T-helper 22 cell (primary cell): ENCODE data around the gene TTC17.
"Not testable (repeated sequence)": the region's sequence is repeated elsewhere in the genome, so short reads cannot be mapped to it uniquely, and the experiment has no call there.

Experiments used
- DNase-seq: peaks from one replicate; pipeline ENCODE4 v3.0.0-alpha.2; 2020; ENCODE audit warnings: low read depth

TTC17 gene

DNA sequence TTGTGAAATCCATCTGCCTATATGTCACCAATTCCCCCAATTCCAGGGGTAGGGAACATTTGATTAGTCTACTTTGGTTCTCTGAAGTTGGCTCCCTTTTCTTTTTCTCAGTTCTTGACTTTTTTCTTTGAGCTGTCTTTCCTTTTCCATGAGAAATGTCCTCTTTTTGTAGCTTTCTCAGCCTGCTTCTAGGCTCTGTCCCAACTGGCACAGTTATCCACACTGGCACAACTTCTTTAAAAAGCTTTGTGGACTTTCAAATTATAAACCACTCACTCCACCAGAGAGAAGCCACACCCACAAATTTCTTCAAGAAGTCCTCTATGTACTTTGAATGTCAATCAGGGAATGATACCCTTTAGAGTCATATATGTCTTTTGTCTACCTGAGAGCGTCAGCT lies 100.5 kb downstream of the TTC17 start:
- DNase-seq, result no peak

DNA sequence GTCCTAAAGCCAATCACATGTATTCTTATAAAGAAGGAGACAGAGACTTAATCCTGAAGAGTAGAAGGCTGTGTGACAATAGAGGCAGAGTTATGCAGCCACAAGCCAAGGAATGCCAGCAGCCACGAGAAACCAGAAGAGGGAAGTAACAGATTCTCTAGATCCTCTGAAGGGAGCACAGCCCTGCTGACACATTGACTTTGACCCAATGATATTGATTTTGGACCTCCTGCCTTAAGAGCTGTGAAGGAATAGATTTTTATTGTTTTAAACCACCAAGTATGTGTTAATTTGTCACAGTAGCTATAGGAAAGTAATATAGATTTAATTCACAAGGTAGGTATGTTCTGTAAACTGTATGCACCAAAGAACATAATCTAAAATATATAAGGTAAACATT lies 103.6 kb downstream of the TTC17 start:
- DNase-seq, result no peak

DNA sequence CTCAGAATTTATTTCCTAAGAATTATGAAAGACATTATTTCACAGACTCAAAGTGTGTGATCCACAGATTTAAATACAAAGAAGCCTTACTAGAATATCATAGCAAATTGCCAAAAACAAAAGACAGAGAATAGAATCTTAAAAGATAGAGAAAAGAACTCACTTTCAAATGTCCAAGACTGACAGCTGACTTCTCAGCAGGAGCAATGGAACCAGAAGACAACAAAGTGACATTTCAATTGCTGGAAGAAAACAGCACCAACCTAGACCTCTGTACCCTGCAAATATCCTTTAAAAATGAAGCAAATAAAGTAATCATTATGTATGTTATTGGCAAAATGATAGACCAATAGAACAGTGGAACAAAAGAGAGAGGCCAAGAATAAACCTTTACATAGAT lies 109.2 kb downstream of the TTC17 start:
- no peak for DNase-seq

DNA sequence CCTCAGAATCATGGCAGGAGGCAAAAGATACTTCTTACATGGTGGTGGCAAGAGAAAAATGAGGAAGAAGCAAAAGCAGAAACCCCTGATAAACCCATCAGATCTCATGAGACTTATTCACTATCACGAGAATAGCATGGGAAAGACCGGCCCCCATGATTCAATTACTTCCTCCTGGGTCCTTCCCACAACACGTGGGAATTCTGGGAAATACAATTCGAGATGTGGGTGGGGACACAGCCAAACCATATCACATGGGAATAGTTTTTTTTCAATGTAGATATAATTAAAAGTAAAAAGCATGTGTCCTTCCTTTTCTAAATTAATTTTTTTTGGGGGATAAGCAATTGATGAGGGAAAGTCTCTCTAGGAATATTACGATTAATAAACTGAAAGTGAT lies 118.8 kb downstream of the TTC17 start:
- DNase-seq, result not testable (repeated sequence)

DNA sequence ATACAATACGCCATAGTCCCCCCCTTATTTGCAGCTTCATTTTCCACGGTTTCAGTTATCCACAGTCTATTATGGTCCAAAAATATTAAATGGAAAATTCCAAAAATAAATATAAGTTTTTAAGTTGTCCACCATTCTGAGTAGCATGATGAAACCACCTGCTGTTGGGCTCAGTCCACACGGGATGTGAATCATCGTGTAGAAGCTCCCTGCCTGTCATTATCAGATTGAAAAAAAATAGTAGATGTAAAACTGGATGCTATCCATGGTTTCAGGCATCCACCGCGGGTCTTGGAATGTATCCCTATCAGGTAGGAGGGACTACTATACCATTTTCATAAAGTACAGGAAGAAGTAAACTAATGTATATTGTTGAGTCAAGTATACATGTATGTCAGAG lies 127.4 kb downstream of the TTC17 start:
- no peak for DNase-seq

DNA sequence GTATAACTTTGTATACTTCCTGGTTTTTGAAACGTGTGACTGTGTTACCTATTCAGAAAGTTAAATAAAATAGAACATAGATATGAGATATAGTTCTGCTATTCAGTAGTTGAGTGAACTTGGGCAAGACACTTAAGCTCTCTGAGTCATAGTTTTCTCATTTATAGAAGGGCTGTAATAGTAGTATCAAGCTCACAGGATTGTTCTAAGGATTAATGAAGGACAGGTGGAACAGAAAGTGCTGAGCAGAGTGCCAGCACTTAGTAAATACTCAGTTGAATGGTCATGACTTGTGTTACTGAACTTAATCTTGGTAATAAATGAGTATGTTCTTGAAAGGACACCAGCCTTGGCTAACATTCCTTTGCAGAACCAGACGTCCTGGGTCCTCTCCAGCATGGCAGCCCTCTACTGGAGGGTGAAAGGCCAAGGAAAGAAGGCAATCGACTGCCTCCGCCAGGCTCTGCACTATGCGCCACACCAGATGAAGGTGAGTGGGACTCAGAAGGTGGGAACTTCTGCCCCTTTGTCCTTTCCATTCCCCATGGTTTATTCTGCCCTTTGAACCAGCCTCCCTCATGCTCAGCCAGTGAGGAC lies 131.2 kb downstream of the TTC17 start:
- no peak for DNase-seq

DNA sequence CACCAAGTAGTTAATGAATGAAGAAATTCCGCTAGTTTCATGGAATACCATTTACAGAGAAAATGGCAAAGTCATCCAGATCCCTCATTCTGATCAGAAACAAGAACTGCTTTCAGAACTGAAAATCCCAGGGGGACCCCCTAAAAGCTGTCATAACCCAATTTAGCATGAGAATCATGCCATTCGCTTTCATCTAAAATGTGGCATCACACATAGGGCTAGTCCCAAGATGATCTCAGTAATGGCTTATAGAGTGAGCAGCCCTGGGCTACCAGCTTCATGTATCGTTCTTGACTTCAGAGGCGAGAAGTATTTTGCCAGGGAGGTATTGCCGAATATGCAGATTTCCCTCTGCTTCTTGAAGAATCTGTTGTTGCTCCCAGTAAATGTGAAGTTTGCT lies 134.0 kb downstream of the TTC17 start:
- no peak for DNase-seq

DNA sequence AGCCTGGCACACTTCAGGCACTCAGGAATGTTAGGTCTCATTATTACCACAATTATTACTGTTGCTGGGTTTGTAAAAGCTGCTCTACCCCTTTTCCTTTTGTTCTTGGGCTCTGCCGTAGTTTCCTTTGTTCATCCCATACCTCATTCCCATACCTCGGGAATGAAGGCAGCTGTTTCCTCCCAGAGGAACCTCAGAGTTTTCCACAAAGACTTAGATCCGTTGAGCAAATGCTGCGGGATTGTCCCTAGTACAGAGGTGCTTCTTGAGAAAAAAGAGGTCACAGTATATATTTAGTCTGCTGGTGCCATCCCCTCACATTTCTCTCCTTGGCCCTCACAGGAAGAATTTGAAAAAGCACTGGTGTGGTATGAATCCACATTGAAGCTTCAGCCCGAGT lies 134.7 kb downstream of the TTC17 start:
- no peak for DNase-seq

DNA sequence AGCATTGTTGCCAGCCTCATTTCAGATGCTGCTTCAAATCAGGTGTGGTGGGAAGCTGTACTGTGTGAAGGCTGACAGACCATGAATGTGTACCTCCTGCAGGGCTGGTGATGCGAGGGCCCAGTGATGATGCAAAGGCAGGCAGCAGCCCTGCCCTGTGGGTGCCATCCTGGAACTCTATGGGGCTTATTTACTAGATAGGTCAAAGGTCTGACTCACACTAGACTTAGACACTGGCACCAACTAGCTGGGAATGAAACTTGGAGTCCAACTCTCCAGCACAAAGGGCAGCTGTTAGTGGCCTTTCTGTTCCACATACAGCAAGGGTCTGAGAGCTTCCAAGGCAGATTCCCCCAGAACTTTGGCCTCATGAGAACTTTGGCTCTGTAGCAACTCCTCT lies 138.4 kb downstream of the TTC17 start:
- no peak for DNase-seq

DNA sequence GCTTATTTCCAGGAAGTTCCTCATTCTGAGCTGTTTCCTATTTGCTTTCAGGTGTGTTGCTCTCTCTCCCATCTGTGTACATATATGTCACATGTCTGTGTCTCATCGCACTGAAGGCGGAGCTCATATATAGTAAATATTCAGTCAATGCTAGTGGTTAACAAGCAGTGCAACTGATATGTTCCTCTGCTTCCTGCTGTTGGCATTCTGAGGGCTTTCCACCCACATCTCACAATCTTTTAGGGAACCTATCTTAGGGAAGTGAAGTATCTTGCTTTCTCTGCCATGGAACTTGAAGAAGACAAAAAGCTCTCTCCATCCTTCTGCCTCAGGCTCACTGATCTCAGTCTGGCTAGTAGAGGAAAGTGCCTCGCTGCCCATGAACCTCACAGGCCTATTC lies 139.8 kb downstream of the TTC17 start:
- DNase-seq, result no peak

DNA sequence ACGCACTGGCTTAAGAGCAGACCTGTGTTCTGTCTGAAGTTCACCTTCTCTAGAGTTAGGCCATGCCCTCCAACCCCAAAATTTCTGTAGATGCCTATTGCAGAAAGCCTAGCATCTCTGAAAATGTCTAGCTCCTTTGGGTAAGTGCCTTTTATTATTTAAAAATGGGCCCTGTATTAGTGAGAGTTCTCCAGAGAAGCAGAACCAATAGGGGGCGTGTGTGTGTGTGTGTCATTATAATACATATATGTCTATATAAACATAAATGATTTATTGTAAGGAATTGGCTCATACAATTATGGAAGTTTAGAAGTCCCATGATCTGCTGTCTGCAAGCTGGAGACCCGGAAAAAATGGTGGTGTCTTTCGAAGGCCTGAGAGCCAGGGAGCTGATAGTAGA lies 144.7 kb downstream of the TTC17 start:
- DNase-seq, result no peak

DNA sequence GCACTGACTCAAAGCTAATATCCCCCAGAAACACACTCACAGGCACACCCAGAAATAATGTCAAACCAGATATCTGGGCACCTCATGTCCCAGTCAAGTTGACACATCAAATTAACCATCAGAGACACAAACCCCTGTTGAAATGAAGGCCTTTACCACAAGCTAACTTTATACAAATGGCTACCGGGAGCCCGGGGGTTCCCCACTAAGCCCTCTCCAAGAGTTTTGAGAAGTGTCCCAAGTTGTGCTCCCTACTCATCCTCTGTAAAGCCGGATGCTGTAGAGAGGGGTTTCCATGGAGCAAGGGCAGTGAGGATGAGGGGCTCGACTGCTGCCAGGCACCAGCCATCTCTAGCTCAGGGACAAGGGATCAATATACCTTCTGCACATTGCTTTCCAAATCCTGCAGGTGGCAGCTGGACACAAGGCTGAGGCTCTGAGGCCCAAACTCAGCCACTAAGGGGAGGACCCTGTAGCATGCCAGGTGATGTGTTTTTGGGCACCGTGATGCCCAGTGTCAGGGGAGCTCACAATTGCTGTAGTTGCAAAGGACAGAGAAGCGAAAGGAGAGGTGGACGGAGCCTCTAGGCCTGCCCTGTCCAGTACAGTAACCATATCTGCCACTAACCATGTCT lies 145.7 kb downstream of the TTC17 start:
- no peak for DNase-seq

DNA sequence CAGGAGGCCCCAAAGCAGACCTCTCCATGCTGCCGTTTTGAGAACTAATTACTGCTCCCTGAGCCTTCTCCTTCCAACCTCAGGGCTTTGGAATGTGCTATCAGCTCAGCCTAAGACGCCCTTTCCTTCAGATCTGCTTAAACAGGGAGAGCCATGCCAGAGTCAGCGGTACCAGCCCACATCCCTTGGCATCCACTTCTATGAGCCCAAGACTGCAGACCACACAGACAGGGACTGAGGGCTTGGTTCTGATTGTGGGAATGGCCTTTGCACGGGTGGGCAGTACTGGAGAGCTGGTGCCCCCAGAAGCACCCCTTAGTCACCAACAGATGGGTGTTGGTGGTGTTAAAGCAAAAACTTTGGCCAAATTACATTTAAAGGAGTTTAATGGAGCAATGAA lies 146.5 kb downstream of the TTC17 start:
- no peak for DNase-seq

DNA sequence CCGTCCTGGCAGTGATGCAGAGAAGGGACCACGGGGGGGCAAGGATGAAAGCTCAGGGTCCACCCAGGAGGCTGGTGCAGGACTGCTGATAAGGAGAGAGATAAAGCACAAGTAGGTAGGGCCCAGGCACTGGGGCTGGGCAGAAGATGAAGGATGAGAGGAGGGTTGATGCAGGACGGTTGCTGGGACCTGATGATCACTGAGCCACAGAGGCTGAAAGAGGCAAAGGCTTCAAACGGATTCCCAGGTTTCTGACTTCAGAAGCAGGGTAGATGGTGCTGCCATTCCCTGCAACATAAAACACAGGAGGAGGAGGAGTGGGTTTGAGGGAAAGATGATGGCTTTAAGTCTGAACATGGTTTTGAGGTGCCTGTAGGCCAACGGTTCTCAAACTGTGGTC lies 148.5 kb downstream of the TTC17 start:
- DNase-seq, result no peak

DNA sequence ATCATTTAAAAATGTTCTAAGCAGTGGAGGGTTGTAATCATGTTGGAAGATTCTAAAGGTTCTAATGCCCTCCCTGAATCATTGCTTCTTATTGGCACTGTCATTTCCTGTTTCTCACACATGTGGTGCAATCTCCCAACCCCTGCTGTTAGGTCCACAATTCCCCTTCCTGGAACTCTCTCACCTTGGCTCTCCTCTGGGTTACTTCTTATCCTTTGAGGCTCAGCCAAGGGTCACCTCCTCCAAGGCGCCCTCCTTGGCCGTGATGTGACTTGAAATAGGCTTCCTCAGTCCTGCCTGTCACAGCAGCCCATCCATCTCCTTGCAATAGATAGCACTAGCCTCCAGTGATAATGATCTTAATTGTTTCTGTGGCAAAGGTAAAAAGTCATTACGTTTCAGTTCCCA lies 149.8 kb downstream of the TTC17 start:
- no peak for DNase-seq

DNA sequence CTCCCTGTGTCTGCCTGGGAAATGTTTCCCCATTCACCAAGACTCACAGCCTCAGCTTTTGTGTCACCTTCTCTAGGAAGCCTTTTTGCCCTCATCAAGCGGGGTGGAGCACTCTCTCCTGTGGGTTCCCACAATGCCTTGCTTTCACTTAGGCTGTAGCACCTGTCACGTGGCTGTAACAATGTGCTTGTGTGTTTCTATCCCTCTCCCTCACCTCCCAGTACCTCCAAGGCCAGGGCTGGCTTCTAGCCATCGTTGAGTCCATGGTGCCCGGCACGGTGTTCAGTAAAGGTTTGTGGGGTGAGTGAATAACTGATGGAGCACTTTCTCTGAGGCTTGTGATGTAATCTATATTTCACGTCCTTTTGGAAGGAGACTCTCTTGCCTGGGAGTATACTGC lies 153.2 kb downstream of the TTC17 start:
- no peak for DNase-seq

DNA sequence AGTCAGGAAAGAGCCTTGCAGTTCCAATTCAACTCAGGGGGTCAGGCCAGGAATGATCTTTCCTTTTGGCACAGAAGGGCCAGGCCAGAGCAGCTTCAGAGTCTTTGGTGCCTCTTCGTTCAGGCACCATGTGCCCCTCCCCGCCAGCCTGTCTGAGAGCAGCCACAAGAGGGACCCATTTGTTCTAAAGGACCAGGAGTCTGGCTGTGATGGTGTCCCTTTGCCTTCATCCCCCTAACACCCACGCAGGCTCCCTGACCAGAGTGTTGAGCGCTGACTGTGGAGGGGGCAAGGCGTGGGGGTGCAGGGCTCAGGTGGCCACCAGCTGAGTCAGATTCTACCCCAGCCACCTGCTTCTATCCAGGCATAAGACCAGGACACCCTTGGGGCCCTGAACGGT lies 156.4 kb downstream of the TTC17 start:
- DNase-seq, result no peak

DNA sequence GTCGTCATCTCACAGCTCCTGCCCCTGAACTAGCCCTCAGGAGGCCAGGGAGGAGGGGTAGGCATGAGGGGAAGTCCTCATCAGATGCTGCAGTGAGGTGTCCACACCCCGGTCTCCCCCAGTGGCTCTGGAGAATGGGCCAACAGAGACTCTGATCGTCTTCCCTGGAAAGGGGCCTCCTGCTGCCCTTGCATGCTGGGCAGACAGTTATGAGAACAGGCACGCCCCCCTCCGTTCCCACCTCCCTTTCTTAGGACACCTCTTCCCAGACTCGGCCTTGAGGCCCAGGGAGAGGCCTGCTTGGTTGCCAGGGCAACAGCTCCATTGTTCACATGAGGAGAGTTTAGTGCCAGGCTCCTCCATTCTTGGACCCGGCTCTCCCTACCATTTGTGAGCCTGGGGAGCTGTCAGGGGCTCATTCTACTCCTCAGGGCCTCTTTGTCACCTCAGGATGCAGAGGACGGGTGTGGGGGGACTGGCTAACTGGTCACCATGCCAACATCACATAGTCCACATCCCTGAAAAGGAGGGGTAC lies 157.7 kb downstream of the TTC17 start:
- DNase-seq, result no peak

DNA sequence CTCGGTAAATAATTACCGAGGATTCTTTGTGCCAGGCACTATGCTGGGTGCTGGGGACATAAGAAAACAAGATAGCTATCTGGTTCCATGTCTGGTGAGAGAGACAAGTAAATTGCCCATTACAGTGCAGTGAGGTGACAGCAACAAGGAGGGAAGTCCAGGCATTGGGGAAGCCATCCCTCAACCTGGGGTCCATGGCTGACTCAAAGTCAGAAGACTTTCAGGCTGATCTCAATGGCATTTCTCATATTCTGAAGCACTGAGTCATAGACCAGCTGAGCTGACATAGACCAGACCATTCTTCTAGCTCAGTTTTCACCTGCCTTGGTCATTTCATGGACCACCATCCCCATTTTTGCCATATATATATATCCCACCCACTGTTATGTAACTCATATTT lies 158.8 kb downstream of the TTC17 start:
- DNase-seq, result no peak

DNA sequence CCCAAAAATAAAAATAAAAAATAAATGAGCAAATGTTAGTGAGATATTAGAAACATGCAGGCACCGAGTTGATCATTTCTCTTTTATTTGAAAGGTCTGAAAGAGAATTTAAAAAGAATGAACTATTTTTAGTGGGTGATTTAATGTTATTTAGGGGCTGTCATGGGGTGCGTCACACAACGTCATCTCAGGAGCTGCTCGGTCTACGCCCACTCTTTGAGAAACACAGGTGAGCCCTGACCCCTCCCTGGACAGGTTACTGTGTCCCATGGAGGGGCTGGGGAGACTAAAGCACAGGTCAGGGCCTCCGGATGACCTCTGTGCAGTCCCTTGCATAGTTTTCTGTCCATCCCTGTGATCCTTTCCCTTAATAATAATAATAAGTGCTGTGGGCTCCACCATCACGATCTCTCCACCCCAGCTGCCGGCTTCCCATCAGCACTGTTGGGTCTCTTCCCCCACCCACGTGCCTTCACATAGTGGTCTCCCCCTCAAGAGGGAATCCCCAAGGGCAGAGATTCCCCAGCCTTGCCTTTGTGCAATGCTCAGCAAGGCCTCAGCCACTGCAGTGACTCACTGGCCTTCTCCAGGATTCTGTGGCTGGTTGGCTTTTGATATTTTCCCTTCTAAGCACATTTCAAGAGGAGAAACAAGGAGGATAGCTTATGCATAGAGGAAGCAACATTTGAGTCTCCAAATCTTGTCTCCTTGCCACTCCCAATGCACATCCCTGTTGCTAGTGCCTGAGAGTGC lies 159.9 kb downstream of the TTC17 start:
- DNase-seq, result no peak

DNA sequence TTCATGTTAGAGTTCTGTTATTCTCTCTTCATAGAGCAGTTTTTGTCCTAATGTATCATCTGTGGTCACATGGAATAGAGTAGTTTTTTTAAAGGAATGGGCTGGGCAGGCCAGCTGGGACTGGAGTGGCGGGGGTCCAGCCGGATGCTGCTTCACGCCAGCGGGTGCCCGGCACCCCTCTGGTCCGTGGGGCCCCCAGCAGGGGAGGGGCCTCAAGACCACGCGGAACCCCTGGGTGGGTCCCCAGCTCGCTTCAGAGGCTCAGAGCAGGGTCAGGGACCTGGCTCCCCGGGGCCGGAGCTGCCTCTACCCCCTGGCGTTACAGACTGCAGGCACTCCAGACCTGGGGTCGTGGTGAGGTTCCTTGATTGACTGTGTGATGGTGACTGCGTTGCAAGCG lies 162.8 kb downstream of the TTC17 start:
- DNase-seq, result no peak

DNA sequence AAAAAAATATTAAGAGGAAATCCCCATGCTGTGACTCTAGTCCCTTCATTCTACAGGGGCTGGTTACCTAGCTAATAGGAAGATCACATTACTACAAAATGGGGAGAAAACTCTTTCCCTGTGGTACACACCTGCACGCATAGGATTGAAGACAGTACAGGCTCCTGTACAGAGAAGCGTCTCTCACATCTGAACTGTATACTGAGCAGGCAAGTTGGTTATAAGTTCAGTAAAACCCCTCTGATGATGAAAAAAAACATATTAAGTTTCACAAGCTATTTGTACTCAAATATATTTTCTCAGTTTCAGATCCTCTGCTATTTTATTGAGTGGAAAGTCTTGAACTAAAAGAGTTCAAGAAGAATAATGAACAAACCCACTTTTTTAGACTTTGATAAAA lies 164.9 kb downstream of the TTC17 start:
- no peak for DNase-seq

DNA sequence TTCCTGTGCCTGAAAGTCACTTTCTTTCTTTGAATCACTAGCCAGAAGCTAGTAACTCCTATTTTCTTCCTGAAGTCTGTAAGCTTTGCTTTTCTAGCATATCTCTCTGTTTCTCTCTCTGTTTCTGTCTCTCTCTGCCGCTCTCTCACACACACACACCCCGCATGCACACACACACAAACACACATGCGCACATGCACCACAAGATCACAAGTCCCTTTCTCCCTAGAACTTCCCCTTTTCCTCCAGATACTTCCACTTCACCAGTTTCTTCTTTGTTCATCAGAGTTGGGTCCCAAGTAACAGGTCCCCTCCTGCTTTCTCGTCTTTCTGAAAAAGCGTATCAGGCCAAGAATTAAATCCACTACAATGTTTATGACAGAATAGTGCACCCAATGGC lies 173.3 kb downstream of the TTC17 start:
- no peak for DNase-seq
